Measurements from ENCODE around the gene TTC31.
"Not testable (repeated sequence)": the region's sequence is repeated elsewhere in the genome, so short reads cannot be mapped to it uniquely, and the experiment has no call there.

TTC31 gene

DNA sequence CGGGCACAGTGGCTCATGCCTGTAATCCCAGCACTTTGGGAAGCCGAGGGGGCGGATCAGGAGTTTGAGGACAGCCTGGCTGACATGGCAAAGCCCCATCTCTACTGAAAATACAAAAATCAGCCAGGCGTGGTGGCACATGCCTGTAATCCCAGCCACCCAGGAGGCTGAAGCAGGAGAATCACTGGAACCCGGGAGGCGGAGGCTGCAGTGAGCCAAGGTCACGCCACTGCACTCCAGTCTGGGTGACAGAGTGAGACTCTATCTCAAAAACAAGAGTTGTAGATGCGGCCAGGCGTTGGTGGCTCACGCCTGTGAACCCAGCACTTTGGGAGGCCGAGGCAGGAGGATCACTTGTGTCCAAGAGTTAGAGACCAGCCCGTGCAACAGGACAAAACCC, 12.1 kb upstream of the TTC31 start:
- DNase-seq (ENCODE audit: low read depth, low spot score); H3K27ac ChIP-seq (ENCODE audit: low read length); H3K4me1 ChIP-seq (ENCODE audit: control insufficient read depth, insufficient read depth, low read length); H3K36me3 ChIP-seq (ENCODE audit: control insufficient read depth, insufficient read depth, low read length); H3K9me3 ChIP-seq (ENCODE audit: control insufficient read depth, insufficient read depth, low read length); H3K4me3 ChIP-seq (ENCODE audit: low read length); H3K27me3 ChIP-seq (ENCODE audit: control insufficient read depth, insufficient read depth, low read length): not testable (repeated sequence)
- no CpG with 5 or more reads among the region's 12 CpGs for WGBS (ENCODE audit: insufficient coverage, insufficient read length)

DNA sequence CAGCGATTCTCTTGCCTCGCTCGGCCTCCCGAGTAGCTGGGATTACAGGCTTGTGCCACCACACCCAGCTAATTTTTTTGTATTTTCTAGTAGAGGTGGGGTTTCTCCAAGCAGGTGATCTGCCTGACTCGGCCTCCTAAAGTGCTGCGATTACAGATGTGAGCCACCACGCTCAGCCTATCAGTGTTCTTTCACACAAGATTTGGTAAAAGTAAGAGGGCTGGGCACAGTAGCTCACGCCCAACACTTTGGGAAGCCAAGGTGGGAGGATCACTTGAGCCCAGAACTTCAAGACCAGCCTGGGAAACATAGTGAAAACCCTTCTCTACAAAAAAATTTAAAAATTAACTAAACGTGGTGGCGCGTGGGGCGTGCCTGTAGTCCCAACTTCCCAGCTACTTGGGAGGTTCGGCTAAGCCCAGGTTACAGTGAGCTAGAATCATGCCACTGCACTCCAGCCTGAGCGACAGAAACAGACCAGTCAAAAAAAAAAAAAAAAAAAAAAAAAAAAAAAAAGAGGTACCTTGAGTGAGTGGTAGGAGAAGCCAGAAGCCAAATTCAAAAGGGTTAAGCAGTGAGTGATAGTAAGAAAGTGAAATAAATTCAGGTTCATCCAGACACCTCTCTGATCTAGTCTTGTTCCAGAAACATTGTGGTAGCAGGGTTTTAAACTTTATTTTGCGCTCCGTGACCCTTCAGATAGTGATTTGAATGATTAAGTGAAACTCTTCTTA, 11.4 kb upstream of the TTC31 start:
- no peak for DNase-seq (ENCODE audit: low read depth, low spot score)
- no peaks in the 10 kb centered on the region for H3K4me1 ChIP-seq (ENCODE audit: control insufficient read depth, insufficient read depth, low read length)
- H3K27ac ChIP-seq (ENCODE audit: low read length), result no peak overlapping the region
- H3K9me3 ChIP-seq (ENCODE audit: control insufficient read depth, insufficient read depth, low read length), result no peaks in the 10 kb centered on the region
- peaks cover 5% of the 10 kb centered on the region; the same call in 1 of the 2 replicates for H3K36me3 ChIP-seq (ENCODE audit: control insufficient read depth, insufficient read depth, low read length)
- no CpG with 5 or more reads among the region's 16 CpGs for WGBS (ENCODE audit: insufficient coverage, insufficient read length)
- peak overlapping the region; percentile 51; the same call in 1 of the 2 replicates for H3K4me3 ChIP-seq (ENCODE audit: low read length)
- H3K27me3 ChIP-seq (ENCODE audit: control insufficient read depth, insufficient read depth, low read length), result no peaks in the 10 kb centered on the region

DNA sequence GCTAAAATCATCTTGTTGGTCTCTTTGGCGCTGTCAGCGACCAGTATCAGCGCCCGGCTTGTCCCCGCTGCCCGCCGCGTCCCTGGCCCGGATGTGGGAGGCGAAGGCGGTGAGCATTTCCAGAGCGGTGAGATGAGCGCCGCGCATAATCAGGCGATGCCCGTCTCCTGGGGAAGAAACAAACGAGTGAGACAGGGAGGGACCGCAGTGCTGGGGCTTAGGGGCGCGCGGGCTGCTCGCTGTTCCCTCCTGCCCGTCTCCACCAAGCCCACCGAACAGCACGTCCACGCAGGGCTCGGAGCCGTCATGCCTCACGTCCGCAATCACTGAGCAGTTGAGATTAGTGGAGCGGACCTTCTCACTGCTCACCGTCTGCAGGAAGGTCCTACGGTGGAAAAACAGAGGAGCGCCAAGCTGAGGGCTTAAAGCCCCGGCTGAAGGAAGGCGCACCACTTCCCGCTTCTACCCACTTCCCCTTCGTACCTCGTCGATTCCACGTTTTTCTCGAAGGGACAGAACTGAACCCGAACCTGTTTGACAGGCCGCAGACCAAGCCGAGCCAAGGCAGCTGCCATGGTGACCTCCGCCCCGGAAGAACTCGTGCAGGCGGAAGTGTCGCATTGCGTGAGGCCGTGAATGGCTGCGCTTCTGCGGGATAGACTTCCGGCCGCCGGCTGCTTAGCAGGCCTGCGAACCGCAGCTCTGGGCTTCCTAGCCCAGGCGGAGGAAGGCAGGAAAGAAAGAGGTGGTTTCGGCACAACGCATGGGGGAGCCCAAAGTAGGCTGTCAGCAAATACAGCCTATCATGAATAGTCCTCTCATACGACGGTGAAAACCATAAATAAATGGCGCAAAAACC, 10.6 kb upstream of the TTC31 start, which contains the start of gene MRPL53:
TSS of gene MRPL53 (minus strand) at position 595 of the 859 bp plus-strand sequence. CDS start at position 575, 20 bp downstream.
- H3K4me1 ChIP-seq (ENCODE audit: control insufficient read depth, insufficient read depth, low read length), result no peaks in the 10 kb centered on the region
- WGBS (ENCODE audit: insufficient coverage, insufficient read length), result no CpG with 5 or more reads among the region's 66 CpGs

DNA sequence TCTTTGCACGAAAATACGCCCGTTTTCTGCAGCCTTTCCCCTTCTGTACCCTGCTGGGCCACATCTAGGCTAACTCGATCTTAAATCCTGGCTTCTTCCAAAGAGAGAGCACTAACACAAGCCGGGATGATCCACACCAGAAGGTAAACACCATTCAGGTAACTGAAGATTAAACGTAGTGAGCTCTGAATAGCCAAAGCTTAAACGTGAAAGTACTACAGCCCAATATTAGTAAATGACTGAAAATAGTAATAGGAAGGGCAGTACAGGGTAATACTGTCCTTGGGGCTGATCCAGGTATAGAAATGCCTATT, 10.0 kb upstream of the TTC31 start:
- no peaks in the 10 kb centered on the region for H3K4me1 ChIP-seq (ENCODE audit: control insufficient read depth, insufficient read depth, low read length)
- H3K4me3 ChIP-seq (ENCODE audit: low read length), result peak overlapping the region; percentile 51; the same call in 1 of the 2 replicates
- no peak overlapping the region for H3K27ac ChIP-seq (ENCODE audit: low read length)
- H3K27me3 ChIP-seq (ENCODE audit: control insufficient read depth, insufficient read depth, low read length), result no peaks in the 10 kb centered on the region
- H3K36me3 ChIP-seq (ENCODE audit: control insufficient read depth, insufficient read depth, low read length), result peaks cover 5% of the 10 kb centered on the region; the same call in 1 of the 2 replicates
- H3K9me3 ChIP-seq (ENCODE audit: control insufficient read depth, insufficient read depth, low read length), result no peaks in the 10 kb centered on the region
- WGBS (ENCODE audit: insufficient coverage, insufficient read length), result no CpG with 5 or more reads among the region's 7 CpGs
- DNase-seq (ENCODE audit: low read depth, low spot score), result no peak

More for the DNA sequence above, 10.6 kb upstream of the TTC31 start, which contains the start of gene MRPL53:
- Histone ChIP-seq H3K27me3 (ENCODE audit: control insufficient read depth, insufficient read depth, low read length) (no peaks in the 10 kb centered on the region), H3K4me3 (ENCODE audit: low read length) (peak within 1 kb of the TSS; percentile 51; the same call in 1 of the 2 replicates), H3K27ac (ENCODE audit: low read length) (no peak within 1 kb of the TSS), H3K9me3 (ENCODE audit: control insufficient read depth, insufficient read depth, low read length) (no peaks in the 10 kb centered on the region), H3K36me3 (ENCODE audit: control insufficient read depth, insufficient read depth, low read length) (peaks cover 5% of the 10 kb centered on the region; the same call in 1 of the 2 replicates)
- peak; percentile 94 for DNase-seq (ENCODE audit: low read depth, low spot score)

DNA sequence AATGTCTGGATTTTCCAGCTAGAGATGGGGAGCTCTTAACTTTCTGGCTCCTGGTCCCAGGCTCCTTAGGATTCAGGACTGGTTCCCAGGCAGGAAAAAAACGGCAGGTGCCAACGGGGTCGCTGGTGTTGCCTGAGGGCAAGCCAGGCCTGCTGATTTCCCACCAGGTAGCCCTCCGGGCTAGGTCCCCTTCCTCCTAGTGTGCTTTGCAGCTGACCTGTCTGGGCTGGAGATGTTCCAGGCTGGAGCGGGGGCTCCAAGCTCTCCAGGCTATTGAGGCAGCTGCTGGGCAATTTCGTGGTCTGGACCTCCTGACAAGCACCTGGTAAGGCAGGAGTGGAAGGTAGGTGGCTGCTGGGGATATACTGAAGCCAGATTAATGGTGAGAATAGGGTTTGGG, 8.4 kb upstream of the TTC31 start:
- no CpG with 5 or more reads among the region's 6 CpGs for WGBS (ENCODE audit: insufficient coverage, insufficient read length)
- H3K36me3 ChIP-seq (ENCODE audit: control insufficient read depth, insufficient read depth, low read length), result peaks cover 5% of the 10 kb centered on the region; the same call in 1 of the 2 replicates

DNA sequence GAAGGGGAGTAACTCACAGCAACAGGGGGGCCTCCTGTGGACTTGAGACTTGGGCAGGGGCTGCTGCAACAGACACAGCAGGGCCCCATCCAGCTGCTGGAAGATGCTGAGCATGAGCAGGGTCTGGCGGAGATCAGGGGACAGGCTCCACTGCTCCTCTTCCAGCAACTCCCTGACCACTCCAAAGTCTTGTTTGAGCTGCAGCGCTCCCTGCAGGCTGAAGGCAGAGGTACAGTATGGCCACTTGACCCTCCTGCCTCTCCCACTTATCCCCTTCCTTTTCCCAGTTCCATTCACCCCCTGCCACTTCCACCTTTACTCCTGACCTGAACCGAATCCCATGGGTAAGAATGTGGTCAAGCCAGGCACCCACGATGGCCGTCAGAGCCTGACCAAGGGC, 8.0 kb upstream of the TTC31 start:
- no peak for DNase-seq (ENCODE audit: low read depth, low spot score)
- Histone ChIP-seq H3K27me3 (ENCODE audit: control insufficient read depth, insufficient read depth, low read length) (no peaks in the 10 kb centered on the region), H3K4me1 (ENCODE audit: control insufficient read depth, insufficient read depth, low read length) (no peaks in the 10 kb centered on the region), H3K9me3 (ENCODE audit: control insufficient read depth, insufficient read depth, low read length) (no peaks in the 10 kb centered on the region), H3K4me3 (ENCODE audit: low read length) (no peak overlapping the region), H3K36me3 (ENCODE audit: control insufficient read depth, insufficient read depth, low read length) (peaks cover 5% of the 10 kb centered on the region; the same call in 1 of the 2 replicates), H3K27ac (ENCODE audit: low read length) (no peak overlapping the region)
- no CpG with 5 or more reads among the region's 5 CpGs for WGBS (ENCODE audit: insufficient coverage, insufficient read length)

More for the DNA sequence above, 8.4 kb upstream of the TTC31 start:
- no peaks in the 10 kb centered on the region for H3K9me3 ChIP-seq (ENCODE audit: control insufficient read depth, insufficient read depth, low read length)
- no peak overlapping the region for H3K4me3 ChIP-seq (ENCODE audit: low read length)
- H3K4me1 ChIP-seq (ENCODE audit: control insufficient read depth, insufficient read depth, low read length), result no peaks in the 10 kb centered on the region
- no peak overlapping the region for H3K27ac ChIP-seq (ENCODE audit: low read length)
- no peak for DNase-seq (ENCODE audit: low read depth, low spot score)
- H3K27me3 ChIP-seq (ENCODE audit: control insufficient read depth, insufficient read depth, low read length), result no peaks in the 10 kb centered on the region

DNA sequence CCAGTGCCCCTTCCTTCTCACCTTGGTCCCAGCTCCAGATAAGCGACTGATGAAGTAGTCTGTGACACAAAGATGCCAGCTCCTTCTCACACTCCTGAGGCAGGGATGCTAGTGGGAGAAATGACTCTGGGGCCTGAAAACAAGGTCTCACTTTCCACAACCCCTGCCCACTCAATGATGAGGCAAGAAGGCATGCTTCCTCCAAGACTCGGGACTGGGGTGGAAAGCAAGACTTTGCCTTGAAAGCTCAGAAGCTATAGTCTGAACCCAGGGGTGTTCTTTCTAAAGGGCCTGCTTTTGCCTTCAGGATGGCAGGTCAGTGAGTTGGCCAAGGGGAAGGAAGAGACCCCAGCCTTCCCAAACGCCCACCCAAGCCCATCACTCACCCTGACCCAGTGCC, 1.4 kb upstream of the TTC31 start:
- no peak overlapping the region for H3K27ac ChIP-seq (ENCODE audit: low read length)
- no CpG with 5 or more reads among the region's 3 CpGs for WGBS (ENCODE audit: insufficient coverage, insufficient read length)
- H3K4me3 ChIP-seq (ENCODE audit: low read length), result peak overlapping the region; percentile 58; the same call in 1 of the 2 replicates
- no peaks in the 10 kb centered on the region for H3K27me3 ChIP-seq (ENCODE audit: control insufficient read depth, insufficient read depth, low read length)
- no peak for DNase-seq (ENCODE audit: low read depth, low spot score)
- H3K4me1 ChIP-seq (ENCODE audit: control insufficient read depth, insufficient read depth, low read length), result peaks cover 6% of the 10 kb centered on the region
- no peaks in the 10 kb centered on the region for H3K9me3 ChIP-seq (ENCODE audit: control insufficient read depth, insufficient read depth, low read length)
- H3K36me3 ChIP-seq (ENCODE audit: control insufficient read depth, insufficient read depth, low read length), result no peaks in the 10 kb centered on the region

DNA sequence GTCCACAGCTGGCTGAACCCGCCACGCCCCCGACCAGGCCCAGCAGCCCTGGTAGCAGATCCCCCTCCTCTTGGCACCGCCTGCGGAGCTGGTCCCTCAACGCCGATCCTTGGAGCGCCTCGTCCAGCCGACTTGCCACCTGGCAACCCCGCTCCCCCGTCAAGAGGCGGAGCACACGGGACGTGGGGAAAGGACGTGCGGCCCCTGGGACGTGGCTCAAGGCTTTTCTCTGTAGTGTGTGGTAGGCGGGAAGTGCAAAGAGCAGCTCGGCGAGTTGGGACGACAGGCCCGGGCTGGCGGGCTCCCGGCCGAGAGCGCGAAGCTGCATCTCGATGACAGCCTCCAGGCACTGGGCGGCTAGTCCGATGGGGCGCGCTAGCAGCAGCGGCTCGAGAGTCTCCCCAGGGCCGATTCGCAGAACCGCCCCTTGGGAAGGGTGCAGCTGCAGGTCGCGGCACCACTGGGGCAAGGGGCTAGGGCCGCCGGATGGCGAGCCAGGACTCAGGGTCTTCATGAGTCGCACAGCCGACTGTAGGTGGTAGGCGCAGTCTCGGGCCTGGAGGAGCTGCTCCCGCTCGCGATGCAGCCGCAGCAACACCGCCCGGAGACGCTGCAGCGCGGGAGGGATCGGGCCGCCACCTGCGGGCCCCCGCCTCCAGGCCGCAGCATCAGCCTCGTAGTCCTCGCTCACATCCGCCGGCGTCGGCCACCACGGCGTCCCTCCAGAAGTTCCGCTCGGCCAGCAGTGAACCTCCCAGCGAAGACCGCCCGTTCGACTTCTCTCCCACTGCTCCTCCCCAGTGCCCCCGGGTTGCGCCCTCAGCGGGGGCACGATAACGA, 700 bp upstream of the TTC31 start:
- peak overlapping the region; percentile 58 for H3K4me3 ChIP-seq (ENCODE audit: low read length)
- DNase-seq (ENCODE audit: low read depth, low spot score), result no peak
- WGBS (ENCODE audit: insufficient coverage, insufficient read length), result no CpG with 5 or more reads among the region's 80 CpGs

DNA sequence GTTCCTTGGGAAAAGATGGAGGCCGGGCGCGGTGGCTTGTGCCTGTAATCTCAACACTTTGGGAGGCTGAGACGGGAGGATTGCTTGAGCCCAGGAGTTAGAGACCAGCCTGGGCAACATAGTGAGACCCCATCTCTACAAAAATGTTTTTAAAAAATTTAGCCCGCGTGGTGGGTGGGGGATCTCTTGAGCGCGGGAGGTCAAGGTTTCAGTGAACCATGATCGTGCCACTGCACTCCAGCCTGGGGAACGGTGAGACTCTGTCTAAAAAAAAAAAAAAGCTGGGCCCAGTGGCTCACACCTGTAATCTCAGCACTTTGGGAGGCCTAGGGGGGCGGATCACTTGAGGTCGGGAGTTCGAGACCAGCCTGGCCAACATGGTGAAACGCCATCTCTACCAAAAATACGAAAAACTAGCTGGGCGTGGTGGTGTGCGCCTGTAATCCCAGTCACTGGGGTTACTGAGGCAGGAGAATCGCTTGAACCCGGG, 839 bp downstream of the TTC31 start:
- no CpG with 5 or more reads among the region's 19 CpGs for WGBS (ENCODE audit: insufficient coverage, insufficient read length)
- not testable (repeated sequence) for H3K27ac ChIP-seq (ENCODE audit: low read length); H3K9me3 ChIP-seq (ENCODE audit: control insufficient read depth, insufficient read depth, low read length)

More for the DNA sequence above, 700 bp upstream of the TTC31 start:
- Histone ChIP-seq H3K27ac (ENCODE audit: low read length) (no peak overlapping the region), H3K4me1 (ENCODE audit: control insufficient read depth, insufficient read depth, low read length) (peaks cover 6% of the 10 kb centered on the region), H3K9me3 (ENCODE audit: control insufficient read depth, insufficient read depth, low read length) (no peaks in the 10 kb centered on the region), H3K27me3 (ENCODE audit: control insufficient read depth, insufficient read depth, low read length) (no peaks in the 10 kb centered on the region), H3K36me3 (ENCODE audit: control insufficient read depth, insufficient read depth, low read length) (no peaks in the 10 kb centered on the region)

DNA sequence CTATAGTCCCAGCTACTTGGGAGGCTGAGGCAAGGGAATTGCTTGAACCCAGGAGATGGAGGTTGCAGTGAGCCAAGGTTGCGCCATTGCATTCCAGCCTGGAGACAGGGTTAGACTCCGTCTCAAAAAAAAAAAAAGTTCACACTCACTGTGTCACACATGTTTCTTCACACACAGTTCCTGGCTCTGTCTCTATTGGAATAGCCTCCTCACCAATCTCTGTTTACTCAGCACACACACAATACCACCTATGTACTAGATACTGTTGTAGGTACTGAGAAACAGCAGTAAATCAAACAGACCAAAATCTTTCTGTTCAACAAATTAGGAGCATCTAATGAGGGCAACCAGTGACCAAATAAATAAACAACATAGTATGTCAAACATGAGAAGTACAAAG, 3.3 kb downstream of the TTC31 start:
- Histone ChIP-seq H3K4me1 (ENCODE audit: control insufficient read depth, insufficient read depth, low read length) (peaks cover 6% of the 10 kb centered on the region), H3K36me3 (ENCODE audit: control insufficient read depth, insufficient read depth, low read length) (peaks cover 6% of the 10 kb centered on the region; the same call in 1 of the 2 replicates), H3K27me3 (ENCODE audit: control insufficient read depth, insufficient read depth, low read length) (no peaks in the 10 kb centered on the region), H3K4me3 (ENCODE audit: low read length) (no peak overlapping the region), H3K27ac (ENCODE audit: low read length) (no peak overlapping the region), H3K9me3 (ENCODE audit: control insufficient read depth, insufficient read depth, low read length) (no peaks in the 10 kb centered on the region)
- DNase-seq (ENCODE audit: low read depth, low spot score), result no peak
- no CpG with 5 or more reads among the region's 2 CpGs for WGBS (ENCODE audit: insufficient coverage, insufficient read length)

More for the DNA sequence above, 839 bp downstream of the TTC31 start:
- peak overlapping the region; percentile 58; the same call in 1 of the 2 replicates for H3K4me3 ChIP-seq (ENCODE audit: low read length)
- not testable (repeated sequence) for H3K27me3 ChIP-seq (ENCODE audit: control insufficient read depth, insufficient read depth, low read length); H3K4me1 ChIP-seq (ENCODE audit: control insufficient read depth, insufficient read depth, low read length); DNase-seq (ENCODE audit: low read depth, low spot score); H3K36me3 ChIP-seq (ENCODE audit: control insufficient read depth, insufficient read depth, low read length)

Data from iPS DF 6.9 (cell line).